H1 (cell line): ENCODE measurements around the gene STK11IP. TPM values are rescaled to one million over a fixed set of nuclear protein-coding genes. Genes with fewer than 3 reads are reported as not detected.

Experiments
- CBX8 ChIP-seq: fragments of 300-800, 300-1000 bp; sonication (generic); IDR thresholded peaks from 2 replicates; pipeline ENCODE4 v1.7.1; 2016; ENCODE audit warnings: low read depth, low read length, borderline replicate concordance
- HDAC6 ChIP-seq: IDR thresholded peaks from one replicate; pipeline ENCODE4 v1.7.1; 2012; ENCODE audit warnings: low read depth, mild to moderate bottlenecking, inconsistent platforms, low read length, moderate library complexity
- RAD21 ChIP-seq, 2 experiments: IDR thresholded peaks in 1 of 2; conservative IDR thresholded peaks in 1 of 2; 2 replicates each; pipeline ENCODE4 v1.6.1; 2011; ENCODE audit warnings: low read depth in 2 of 2, low read length in 2 of 2, improper control_type of control experiment in 1 of 2, inconsistent platforms in 1 of 2, mild to moderate bottlenecking in 1 of 2, moderate library complexity in 1 of 2
- TCF12 ChIP-seq: IDR thresholded peaks from 2 replicates; pipeline ENCODE4 v1.6.1; 2011; ENCODE audit warnings: low read depth, mild to moderate bottlenecking, low read length
- USF2 ChIP-seq: IDR thresholded peaks from 2 replicates; pipeline ENCODE4 v1.6.1; 2011; ENCODE audit warnings: low read length, improper control_type of control experiment
- polyA plus RNA-seq, 7 experiments: library from polyadenylated mRNA; depleted of rRNA in 3 of 7; stranded (reverse) in 5 of 7; unstranded in 2 of 7; fragments of >200 nt in 5 of 7; fragments of 200-250 nt in 2 of 7; gene quantifications; 1 replicate in 5 of 7; 2 replicates in 1 of 7; 4 replicates in 1 of 7; pipeline versions ENCODE4 v1.2.1 to v1.2.3, GENCODE V29; 2011 to 2013; ENCODE audit warnings: missing spikeins in 2 of 7, mixed read lengths in 2 of 7
- total RNA-seq: library from RNA; stranded (reverse); fragmentation: NEBNext Ultra II Directional; extraction: Animal tissue kit (Norgen Biotek cat#: 25700); gene quantifications from 2 replicates; pipeline ENCODE4 v1.2.1, GENCODE V29; 2021

STK11IP gene
- total and polyA plus RNA-seq, 2 of the 8 experiments (the other 6 are each of a cell fraction or from before 2014, with no cell fraction given), result 18.5 to 29.6 TPM

- TF ChIP-seq RAD21 (IDR thresholded peaks at IDR 0.05 in 1 of 2, conservative IDR thresholded peaks at IDR 0.05 in 1 of 2; ENCODE audit: low read depth in 2 of 2, low read length in 2 of 2), result no peak
- no peak for TF ChIP-seq CBX8
- no peak for TF ChIP-seq TCF12
- no peak for TF ChIP-seq USF2
- no peak for TF ChIP-seq HDAC6
Observed at GRCh38 chr2:219643084-219643473, 45.4 kb downstream of the STK11IP start (continued).
